B cell (primary cell): ENCODE data around the gene BLCAP. TPM values are rescaled to one million over a fixed set of nuclear protein-coding genes. Genes with fewer than 3 reads are reported as not detected.

Experiments used
- ATAC-seq: fragments of 200-7000 bp; cut with Tn5 transposase; one replicate; pipeline ENCODE4 v1.10.0; 2021; ENCODE audit warnings: low read depth, mild to moderate bottlenecking, moderate number of reproducible peaks, moderate library complexity
- CTCF ChIA-PET: fragments of 350-600 bp; sonication (Branson Sonifier 250); formaldehyde crosslinking; loops from one replicate; lab custom pipeline; 2021; ENCODE audit warnings: antibody characterized with exemption, inconsistent platforms; lab: Charles Lee
- POLR2A ChIA-PET: fragments of 350-600 bp; sonication (Branson Sonifier 250); formaldehyde crosslinking; loops from one replicate; lab custom pipeline; 2021; ENCODE audit warnings: antibody characterized with exemption; lab: Charles Lee
- DNase-seq: peaks from one replicate; pipeline ENCODE4 v3.0.0; 2013
- H2AFZ ChIP-seq: 2 replicates; pipeline ENCODE4 v1.6.1; 2012; ENCODE audit warnings: mild to moderate bottlenecking, low read depth, low read length; ENCODE audit not compliant: insufficient read depth, poor library complexity, severe bottlenecking
- H3K27ac ChIP-seq, 2 donors: 1 replicate in 1 of 2; 2 replicates in 1 of 2; pipeline ENCODE4 v1.5.1; 2012 to 2013; ENCODE audit warnings: low read length in 2 of 2, mild to moderate bottlenecking in 2 of 2, moderate library complexity in 1 of 2
- H3K27me3 ChIP-seq, 4 experiments: fragments of 200-600 bp in 1 of 4; sonication (generic) in 1 of 4; replicated peaks in 1 of 4; 1 replicate in 2 of 4; 2 replicates in 2 of 4; pipeline versions ENCODE4 v1.6.1 to v1.7.0; 2013 to 2016; ENCODE audit warnings: low read length in 3 of 4, mild to moderate bottlenecking in 2 of 4, mixed read lengths in 1 of 4, moderate library complexity in 1 of 4; ENCODE audit not compliant: insufficient read depth in 4 of 4, control insufficient read depth in 3 of 4; ENCODE audit errors: control extremely low read depth in 1 of 4
- H3K36me3 ChIP-seq, 2 experiments: replicated peaks in 1 of 2; 1 replicate in 1 of 2; 2 replicates in 1 of 2; pipeline versions ENCODE4 v1.6.1 to v1.7.1; 2013; ENCODE audit warnings: low read length in 1 of 2; ENCODE audit not compliant: insufficient read depth in 2 of 2, control insufficient read depth in 1 of 2; ENCODE audit errors: control extremely low read depth in 1 of 2, extremely low read depth in 1 of 2
- H3K4me1 ChIP-seq, 2 donors: fragments of 200-600 bp in 1 of 2; sonication (generic) in 1 of 2; 1 replicate in 1 of 2; 2 replicates in 1 of 2; pipeline versions ENCODE4 v1.5.1 to v1.6.1; 2013 to 2017; ENCODE audit warnings: low read length in 2 of 2; ENCODE audit not compliant: control insufficient read depth in 2 of 2, insufficient read depth in 2 of 2
- H3K4me2 ChIP-seq: replicated peaks from 2 replicates; pipeline ENCODE3; 2012; ENCODE audit warnings: mild to moderate bottlenecking, low read depth, low read length; ENCODE audit not compliant: poor library complexity, severe bottlenecking
- H3K4me3 ChIP-seq, 5 experiments: fragments of 200-600 bp in 1 of 5; sonication (generic) in 1 of 5; 1 replicate in 3 of 5; 2 replicates in 2 of 5; pipeline versions ENCODE4 v1.5.1 to v1.7.0; 2011 to 2016; ENCODE audit warnings: low read length in 4 of 5, mild to moderate bottlenecking in 4 of 5, low read depth in 2 of 5, control low read depth in 1 of 5, moderate library complexity in 1 of 5; ENCODE audit not compliant: insufficient read depth in 1 of 5; ENCODE audit errors: control extremely low read depth in 1 of 5, extremely low read depth in 1 of 5
- H3K79me2 ChIP-seq: fragments of 200-600 bp; sonication (generic); one replicate; pipeline ENCODE4 v1.6.0; 2016; ENCODE audit warnings: low read length; ENCODE audit not compliant: control insufficient read depth, insufficient read depth
- H3K9ac ChIP-seq: fragments of 200-600 bp; sonication (generic); 2 replicates; pipeline ENCODE4 v1.6.1; 2017; ENCODE audit warnings: mild to moderate bottlenecking, low read length, moderate library complexity
- H3K9me3 ChIP-seq, 3 donors: one replicate each; pipeline versions ENCODE4 v1.6.1 to v1.7.1; 2013; ENCODE audit warnings: low read length in 2 of 3; ENCODE audit not compliant: control insufficient read depth in 2 of 3, insufficient read depth in 1 of 3; ENCODE audit errors: control extremely low read depth in 1 of 3
- H4K20me1 ChIP-seq: 2 replicates; pipeline ENCODE4 v1.6.0; 2012; ENCODE audit warnings: mild to moderate bottlenecking, low read length; ENCODE audit not compliant: insufficient read depth, control insufficient read depth, poor library complexity, severe bottlenecking
- H3K27ac Mint-ChIP-seq: one replicate; pipeline ENCODE4 v1.8.0; 2021; ENCODE audit warnings: mixed read lengths
- H3K27me3 Mint-ChIP-seq: one replicate; pipeline ENCODE4 v1.8.0; 2021; ENCODE audit warnings: mixed read lengths
- H3K4me1 Mint-ChIP-seq: one replicate; pipeline ENCODE4 v1.8.0; 2021; ENCODE audit warnings: mixed read lengths
- H3K4me3 Mint-ChIP-seq: one replicate; pipeline ENCODE4 v1.8.0; 2021; ENCODE audit warnings: mixed read lengths
- H3K9me3 Mint-ChIP-seq: one replicate; pipeline ENCODE4 v1.8.0; 2022; ENCODE audit warnings: mixed read lengths; ENCODE audit not compliant: insufficient read depth
- EZH2 ChIP-seq: IDR thresholded peaks from 2 replicates; pipeline ENCODE4 v1.6.1; 2012; ENCODE audit warnings: borderline replicate concordance, low read depth, mild to moderate bottlenecking, moderate library complexity, low read length; ENCODE audit not compliant: insufficient read depth, poor library complexity, severe bottlenecking
- WGBS: methylation state at CpG from one replicate; pipeline ENCODE4 v1.1.5; 2013; ENCODE audit warnings: missing lambda C conversion rate; ENCODE audit not compliant: insufficient coverage; 5-methylcytosine and 5-hydroxymethylcytosine counted together
- intact Hi-C: fragments of 100-400 bp; cut with micrococcal nuclease; formaldehyde crosslinking; loops from one replicate; pipeline ENCODE4 v1.10.0; 2022
- polyA plus RNA-seq: library from polyadenylated mRNA; depleted of rRNA; stranded (reverse); fragments of >200 nt; gene quantifications from 2 replicates; pipeline ENCODE4 v1.2.3, GENCODE V29; 2012
- total RNA-seq, 2 donors: library from RNA; stranded (reverse); fragments of 120-200 nt in 1 of 2; gene quantifications; 1 replicate in 1 of 2; 2 replicates in 1 of 2; pipeline versions ENCODE4 v1.2.3 to v1.2.4, GENCODE V29; 2013 to 2022
- TF ChIP-seq, protein P1 (sequence below): fragments of 200-600 bp; IDR thresholded peaks from one replicate; pipeline ENCODE4 v1.8.0; 2022; ENCODE audit warnings: antibody characterized with exemption, mild to moderate bottlenecking

Gene BLCAP
- total and polyA plus RNA-seq, 2 donors (not counting 1 experiment from before 2014, with no cell fraction given), result 56.2 to 188 TPM

DNA sequence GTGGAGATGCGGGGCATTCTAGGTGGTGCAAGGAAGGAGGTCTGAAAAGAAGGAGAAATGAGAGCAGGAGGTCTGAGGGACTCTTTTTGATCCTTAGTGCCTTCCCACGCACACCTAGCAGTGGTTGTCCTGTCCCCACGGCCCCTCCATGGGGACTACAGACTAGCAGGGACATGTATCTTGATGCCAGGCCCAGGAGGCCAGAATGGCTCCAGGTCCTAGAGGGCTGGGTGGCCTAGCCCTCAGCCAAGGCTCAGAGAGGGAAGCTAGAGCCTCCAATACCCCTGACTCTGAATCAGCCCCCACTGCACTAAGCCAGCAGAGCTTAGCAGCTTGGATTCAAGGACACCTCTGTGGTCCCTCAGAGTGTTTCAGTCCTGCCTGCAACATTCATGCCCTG lies 16.7 kb upstream of the BLCAP start:
- no peak overlapping the region for H3K4me3 ChIP-seq
- no peak overlapping the region for H3K27ac Mint-ChIP-seq
- H2AFZ ChIP-seq, result no peak overlapping the region
- no peaks in the 10 kb centered on the region for H3K9me3 Mint-ChIP-seq
- H3K27ac ChIP-seq, result no peak overlapping the region
- intact Hi-C loops, result no loop called here
- no peak overlapping the region for H3K4me3 Mint-ChIP-seq
- H3K9ac ChIP-seq, result no peak overlapping the region
- no peak for ATAC-seq
- ChIA-PET POLR2A (no interaction called here), CTCF (interaction anchor here (0.6 kb wide), 1 partner anchor 349 kb away, joined by 3 read pairs; no protein-coding TSS in a partner anchor)
- no peaks in the 10 kb centered on the region for H3K36me3 ChIP-seq
- H3K4me1 Mint-ChIP-seq, result peaks cover 5% of the 10 kb centered on the region
- DNase-seq, result no peak
- no peaks in the 10 kb centered on the region for H3K9me3 ChIP-seq
- H3K79me2 ChIP-seq, result no peaks in the 10 kb centered on the region
- no peak overlapping the region for H3K4me2 ChIP-seq
- TF ChIP-seq EZH2, result no peak
- TF ChIP-seq, protein P1, sequence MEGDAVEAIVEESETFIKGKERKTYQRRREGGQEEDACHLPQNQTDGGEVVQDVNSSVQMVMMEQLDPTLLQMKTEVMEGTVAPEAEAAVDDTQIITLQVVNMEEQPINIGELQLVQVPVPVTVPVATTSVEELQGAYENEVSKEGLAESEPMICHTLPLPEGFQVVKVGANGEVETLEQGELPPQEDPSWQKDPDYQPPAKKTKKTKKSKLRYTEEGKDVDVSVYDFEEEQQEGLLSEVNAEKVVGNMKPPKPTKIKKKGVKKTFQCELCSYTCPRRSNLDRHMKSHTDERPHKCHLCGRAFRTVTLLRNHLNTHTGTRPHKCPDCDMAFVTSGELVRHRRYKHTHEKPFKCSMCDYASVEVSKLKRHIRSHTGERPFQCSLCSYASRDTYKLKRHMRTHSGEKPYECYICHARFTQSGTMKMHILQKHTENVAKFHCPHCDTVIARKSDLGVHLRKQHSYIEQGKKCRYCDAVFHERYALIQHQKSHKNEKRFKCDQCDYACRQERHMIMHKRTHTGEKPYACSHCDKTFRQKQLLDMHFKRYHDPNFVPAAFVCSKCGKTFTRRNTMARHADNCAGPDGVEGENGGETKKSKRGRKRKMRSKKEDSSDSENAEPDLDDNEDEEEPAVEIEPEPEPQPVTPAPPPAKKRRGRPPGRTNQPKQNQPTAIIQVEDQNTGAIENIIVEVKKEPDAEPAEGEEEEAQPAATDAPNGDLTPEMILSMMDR, result no peak
- WGBS, result 100% methylated on average over 2 of the region's 3 CpGs
- no peaks in the 10 kb centered on the region for H4K20me1 ChIP-seq
- H3K27me3 Mint-ChIP-seq, result peaks cover 21% of the 10 kb centered on the region
- no peaks in the 10 kb centered on the region for H3K4me1 ChIP-seq
- H3K27me3 ChIP-seq, result peaks cover 0 to 15% (median 4%) of the 10 kb centered on the region in 4 experiments

DNA sequence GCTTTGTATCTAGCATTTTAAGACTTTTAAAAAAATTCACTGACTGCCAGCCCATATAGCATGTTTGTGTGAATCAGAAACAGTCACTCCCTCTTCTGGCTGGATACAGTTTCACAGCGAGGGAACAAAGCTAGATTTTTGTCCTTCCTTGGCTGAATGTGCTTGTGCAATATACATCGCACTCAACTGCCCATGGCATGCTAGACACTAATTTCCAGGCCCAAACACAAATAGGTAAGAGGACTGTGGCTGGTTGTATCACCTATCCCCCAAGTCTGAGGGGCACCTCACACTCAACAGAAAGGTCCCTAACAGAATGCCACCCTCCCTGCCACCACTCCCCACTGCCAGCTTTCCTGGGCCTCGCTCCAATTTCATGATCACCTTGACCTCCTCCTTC lies 16.2 kb upstream of the BLCAP start:
- H3K36me3 ChIP-seq, result no peaks in the 10 kb centered on the region
- H3K4me2 ChIP-seq, result no peak overlapping the region
- TF ChIP-seq EZH2, result no peak
- TF ChIP-seq, protein P1, result no peak
- Mint-ChIP-seq H3K4me1 (peaks cover 5% of the 10 kb centered on the region), H3K27ac (no peak overlapping the region), H3K4me3 (no peak overlapping the region), H3K27me3 (peaks cover 21% of the 10 kb centered on the region), H3K9me3 (no peaks in the 10 kb centered on the region)
- no peak overlapping the region for H3K4me3 ChIP-seq
- H3K27me3 ChIP-seq, result peaks cover 0 to 15% (median 4%) of the 10 kb centered on the region in 4 experiments
- no peaks in the 10 kb centered on the region for H3K4me1 ChIP-seq
- CTCF ChIA-PET, result interaction anchor here (0.6 kb wide), 1 partner anchor 348 kb away, joined by 3 read pairs; no protein-coding TSS in a partner anchor
- no peak overlapping the region for H2AFZ ChIP-seq
- POLR2A ChIA-PET, result no interaction called here
- ATAC-seq (no peak), DNase-seq (no peak)
- no peaks in the 10 kb centered on the region for H3K9me3 ChIP-seq
- H3K27ac ChIP-seq, result no peak overlapping the region
- H3K79me2 ChIP-seq, result no peaks in the 10 kb centered on the region
- no peaks in the 10 kb centered on the region for H4K20me1 ChIP-seq
- WGBS, result 67% methylated on average over 1 of the region's 3 CpGs
- intact Hi-C loops, result no loop called here
- H3K9ac ChIP-seq, result no peak overlapping the region
